Fibroblast of skin of right biceps (primary cell): ENCODE results near the gene PLXNA2.

Experiments
- DNase-seq: peaks from one replicate; pipeline ENCODE4 v3.0.0-alpha.2; 2013

PLXNA2 gene

DNA sequence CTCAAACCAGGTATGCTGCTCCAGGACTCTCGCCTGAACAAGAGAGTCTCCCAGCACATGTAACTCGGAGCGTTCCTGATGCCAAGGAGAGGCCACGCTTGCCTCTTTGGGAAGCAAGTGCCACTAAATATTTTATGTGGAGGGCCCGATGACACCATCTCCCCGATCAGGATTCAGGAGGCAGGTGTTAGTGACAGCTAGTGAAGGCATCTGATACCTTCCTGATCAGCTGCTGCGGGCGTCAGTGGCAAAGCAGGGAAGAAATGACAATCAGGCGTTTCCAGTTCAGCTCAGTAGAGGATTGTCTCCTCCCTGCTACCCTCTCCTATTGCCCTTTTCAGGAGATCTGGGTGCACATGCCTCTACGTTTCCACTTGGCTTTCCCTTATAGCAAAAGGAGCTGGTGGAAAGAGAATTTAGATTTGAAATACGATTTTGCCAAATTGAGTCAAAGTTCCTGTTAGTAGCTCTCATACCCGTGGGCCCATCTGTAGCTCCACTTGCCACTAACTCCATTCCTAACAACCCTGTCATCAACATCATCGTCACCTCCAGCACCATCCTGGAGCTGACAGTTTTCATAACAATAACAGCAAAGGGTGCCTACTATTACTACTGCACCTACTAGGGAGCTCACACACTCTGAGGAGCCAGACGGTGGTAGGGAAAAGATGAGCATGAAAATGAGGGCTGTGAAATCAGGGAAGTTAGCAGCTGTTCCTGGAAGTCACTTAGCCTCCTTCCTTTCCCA is 21.6 kb downstream of the PLXNA2 start:
- DNase-seq, result no peak

DNA sequence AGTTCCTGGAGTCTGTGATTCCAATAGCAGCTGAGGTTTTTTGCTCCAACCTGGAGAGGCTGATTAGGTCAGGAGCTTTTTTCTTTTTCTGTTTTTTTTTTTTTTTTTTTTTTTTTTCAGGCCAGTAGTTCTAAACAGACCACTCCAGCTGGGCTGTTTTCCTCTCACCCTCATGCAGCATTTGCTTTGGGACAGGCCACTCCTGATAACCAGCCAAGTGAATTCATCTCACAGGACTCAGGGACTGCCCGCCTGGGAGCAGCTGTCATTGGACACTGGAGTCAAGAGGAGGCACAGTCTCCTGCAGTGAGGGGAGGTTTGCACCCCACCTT is 22.9 kb downstream of the PLXNA2 start:
- DNase-seq, result no peak

DNA sequence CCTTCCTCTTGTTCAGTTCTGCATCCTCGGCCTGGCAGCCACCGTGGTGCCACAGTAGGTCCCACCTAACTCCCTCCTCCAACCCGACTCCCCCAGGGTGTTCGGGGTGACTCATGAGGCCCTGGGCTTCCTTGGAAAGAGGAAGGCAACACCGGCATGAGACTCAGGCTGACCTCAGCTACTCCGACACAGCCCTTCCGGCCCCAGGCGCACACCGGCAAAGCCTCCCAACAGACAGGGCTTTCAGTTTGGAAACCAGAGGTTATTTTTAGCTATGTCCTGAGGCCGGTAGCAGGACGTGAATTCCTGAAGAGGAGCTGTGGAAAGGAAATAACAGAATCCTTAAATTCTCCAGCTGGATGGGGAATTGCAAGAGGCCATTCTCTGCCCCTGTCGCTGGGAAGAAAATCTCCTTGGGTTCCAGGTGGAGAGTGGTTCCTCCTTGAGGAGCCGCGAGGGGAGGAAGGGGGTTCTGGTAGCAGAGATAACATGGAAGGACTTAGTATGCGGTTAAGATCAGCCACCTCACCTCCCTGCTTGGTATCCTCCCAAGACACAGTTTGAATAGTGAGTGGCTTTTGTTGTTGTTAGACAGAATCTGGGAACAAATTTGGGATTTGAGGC is 24.4 kb downstream of the PLXNA2 start:
- DNase-seq, result peak; percentile 75

DNA sequence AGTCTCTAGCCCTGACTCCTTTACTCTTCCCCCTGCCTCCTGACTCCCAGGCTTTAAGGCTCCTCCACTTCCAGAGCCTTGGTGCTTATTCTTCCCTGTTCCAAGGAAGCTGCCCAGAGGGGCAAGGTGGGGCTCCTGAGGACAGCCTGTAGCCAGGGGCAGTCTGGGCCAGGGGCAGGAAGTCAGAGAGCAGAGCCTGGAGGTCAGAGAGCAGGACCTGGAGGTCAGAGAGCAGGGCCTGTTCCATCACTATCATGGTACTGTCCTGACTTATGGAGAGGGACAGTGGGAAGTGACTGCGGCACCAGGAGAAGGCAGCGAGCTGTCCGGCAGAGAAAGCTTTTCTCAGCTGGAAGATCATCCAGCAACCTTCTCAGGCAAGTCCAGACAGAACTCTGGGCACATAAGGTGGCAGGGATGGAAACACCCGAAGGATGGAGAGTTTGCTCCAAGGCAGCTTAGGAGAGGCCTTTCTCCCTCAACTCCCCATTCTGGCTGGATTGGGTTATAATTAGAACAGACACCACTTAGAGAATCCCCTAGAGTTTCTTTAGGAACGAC is 25.0 kb downstream of the PLXNA2 start:
- no peak for DNase-seq

DNA sequence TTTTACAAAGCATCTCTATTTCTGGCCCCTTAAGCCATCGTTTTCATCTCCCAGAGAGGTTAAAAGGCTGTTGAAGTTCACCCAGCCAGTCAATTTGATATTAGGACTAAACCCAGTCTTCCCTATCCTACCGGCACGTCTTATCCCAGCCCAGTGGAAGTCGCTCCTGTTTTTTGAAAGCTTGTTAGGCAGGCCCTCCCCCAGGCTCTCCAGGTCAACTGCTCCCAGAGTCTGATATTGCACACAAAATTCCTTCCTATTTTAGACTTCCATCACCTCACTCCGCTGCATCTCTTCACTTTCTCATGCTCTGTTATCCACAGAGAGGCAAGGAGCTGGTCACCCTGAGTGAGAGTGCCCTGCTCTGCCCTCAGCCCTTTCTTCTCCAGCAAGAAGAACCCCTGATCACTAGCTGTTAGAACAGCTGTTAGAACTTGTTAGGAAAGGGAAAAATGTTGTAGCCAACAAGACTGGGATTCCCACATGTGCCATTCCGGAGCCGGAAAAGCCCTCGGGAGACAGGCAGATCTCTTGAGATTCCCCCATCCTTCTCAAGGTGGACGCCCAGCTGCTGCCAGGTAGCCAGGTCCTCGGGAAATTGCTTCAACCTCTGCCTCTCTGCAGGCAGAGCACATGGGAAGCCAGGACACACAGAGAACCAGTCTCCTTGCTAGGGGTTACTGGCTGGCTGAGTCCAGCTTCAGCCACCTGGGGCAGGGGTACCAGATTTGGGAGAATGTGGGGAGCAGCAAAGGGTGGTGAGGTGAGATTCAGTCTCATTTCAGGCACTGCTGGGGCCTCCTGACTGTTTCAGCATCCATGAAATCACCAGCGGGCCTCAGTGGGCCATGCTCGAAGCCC is 25.7 kb downstream of the PLXNA2 start:
- no peak for DNase-seq

DNA sequence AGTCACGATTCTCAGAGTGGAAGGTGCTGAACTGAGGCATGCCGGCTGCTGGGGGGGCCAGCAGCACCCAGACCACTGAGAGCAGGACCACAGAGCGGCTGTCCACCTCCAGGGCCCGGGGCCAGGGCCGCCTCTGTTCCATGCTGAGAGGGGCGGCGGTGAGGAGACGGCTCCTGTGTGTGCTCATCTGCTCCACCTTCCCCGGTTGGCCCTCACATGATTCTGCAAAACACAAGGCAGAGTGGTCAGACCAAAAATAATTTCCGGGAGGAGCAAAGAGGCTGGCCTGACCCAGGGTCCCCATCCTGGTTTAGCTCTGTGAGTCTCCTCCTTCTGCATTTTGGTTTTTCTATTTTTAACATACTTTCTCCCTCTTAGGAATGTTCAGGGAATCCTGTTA is 26.4 kb downstream of the PLXNA2 start:
- DNase-seq, result no peak

DNA sequence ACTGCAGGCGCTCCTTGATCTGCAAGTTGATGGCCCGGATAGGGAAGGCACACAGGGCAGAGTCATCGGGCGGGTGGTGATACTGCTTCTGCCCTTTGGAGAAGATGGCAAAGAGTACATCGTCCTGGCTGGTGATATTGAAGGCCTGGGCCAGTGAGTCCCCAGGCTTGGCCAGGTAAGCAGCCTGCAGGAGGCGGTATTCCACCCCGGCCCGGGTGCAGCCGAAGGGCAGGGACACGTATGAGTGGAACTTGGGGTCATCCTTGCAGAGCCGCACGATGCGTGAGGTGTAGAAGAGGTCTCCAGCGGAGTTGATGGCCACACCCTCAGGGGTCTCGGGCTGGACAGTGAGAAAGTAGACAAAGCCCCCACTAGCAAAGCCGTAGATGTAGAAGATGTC is 27.4 kb downstream of the PLXNA2 start:
- DNase-seq, result no peak

DNA sequence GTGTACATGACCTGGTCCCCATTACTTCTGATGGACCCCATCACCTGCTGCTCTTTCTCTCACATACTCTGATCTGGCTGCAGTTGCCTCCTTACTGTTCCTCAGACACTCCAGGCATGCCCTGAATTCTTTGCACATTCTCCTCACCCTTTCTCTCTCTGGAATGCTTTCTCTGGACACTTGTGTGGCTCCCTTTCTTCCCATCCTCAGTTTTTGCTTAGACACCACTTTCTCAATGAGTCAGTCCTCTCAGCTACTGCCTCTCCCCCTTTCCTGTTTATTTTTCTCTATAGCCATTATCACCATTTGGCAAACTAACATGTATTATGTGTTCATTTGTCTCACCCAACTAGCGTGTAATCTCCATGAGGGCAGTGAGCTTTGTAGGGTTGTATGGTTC is 28.1 kb downstream of the PLXNA2 start:
- DNase-seq, result peak; percentile 81

DNA sequence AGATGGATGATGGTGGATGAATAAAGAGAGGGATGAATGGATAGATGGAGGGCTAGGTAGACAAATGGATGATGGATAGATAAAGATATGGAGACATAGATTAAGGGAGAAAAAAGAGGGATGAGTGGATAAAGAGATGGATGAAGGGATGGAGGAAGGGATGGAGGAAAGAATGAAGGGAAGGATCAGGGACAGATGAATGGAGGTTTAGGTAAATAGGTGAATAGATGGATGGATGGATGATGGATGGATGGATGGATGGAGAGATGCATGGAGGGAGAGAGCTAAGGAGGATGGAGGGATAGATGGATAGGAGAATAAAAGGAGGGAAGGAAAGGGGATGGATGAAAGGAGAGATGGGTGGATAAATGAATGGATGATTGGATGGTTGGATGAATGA is 28.8 kb downstream of the PLXNA2 start:
- DNase-seq, result no peak

DNA sequence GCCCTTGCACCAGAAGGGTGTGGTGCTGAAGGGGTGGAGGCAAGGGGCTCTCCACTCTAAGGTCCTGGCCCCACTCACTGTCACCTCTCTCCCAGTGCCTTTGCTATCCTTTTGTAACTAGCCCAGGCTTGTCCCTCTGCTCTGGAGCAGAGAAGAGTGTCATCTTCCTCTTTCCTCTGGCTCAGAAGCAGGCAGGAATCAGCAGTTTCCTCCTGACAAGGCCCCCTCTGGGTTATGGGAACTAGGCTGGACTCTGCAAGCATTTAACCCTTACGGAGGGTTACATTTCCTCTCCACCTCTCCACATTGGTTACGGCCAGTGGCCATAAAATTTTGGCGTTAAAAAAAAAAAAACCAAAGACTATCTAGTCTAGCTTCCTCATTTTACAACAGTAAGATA is 30.4 kb downstream of the PLXNA2 start:
- no peak for DNase-seq

DNA sequence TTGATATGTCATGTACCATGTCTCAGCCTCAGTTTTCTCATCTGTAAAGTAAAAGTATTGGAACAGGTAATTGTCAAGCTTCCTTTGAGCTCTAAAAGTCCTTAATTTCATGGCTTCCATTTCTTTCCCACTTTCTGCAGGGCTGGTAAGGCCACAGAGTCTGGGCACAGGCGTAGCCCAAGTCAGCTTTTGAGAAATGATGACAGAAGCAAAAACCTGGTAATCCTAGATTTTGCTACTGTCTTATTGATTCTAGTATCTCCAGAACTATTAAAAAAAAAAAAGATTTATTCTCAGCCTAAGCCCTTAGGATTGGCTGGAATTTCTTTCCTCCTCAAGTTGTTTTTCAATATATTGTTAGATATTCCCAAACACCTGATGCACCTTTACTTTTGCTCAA is 31.3 kb downstream of the PLXNA2 start:
- no peak for DNase-seq

DNA sequence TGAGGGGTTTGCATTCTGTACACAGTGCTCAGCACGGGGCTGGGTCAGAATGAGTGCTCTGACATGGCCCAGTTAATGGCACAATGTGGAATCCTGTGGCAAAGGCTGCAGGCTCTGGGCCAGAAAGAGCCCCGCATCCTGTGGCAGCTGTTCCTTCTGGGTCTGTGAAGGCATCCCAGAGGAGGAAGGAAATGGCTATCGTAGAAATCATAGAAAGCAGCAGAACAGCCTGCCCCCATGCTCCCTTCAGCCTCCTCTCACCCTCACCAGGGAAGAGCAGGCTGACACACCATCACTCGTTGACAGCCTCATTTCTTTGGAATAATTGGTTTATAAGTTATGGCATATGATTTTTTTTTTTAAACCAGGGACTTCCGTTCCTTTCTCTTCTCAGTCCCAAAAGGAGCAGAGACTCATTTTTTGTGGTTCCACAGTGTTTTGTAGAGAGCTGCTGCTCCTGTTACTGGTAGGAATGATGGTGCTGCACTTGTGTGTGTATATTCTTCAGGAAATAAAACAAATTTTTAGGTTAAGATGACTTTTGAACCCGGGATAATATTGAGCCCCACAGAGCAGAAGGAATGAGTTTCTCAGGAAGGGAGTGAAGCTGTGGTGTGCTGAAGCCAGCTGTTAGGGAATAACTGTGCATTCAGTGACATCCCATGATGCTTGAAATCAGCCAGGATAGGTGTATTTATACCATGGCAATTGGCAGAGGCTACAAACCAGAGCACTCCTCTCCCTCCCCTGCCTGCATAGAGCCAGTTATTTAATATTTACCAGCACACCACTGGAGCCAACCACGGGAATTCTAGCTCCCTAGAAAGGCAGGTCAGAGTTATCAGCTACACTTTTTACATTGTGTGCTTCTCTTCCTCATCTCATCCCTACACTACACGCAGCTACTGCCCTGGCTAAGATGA is 32.0 kb downstream of the PLXNA2 start:
- peak; percentile 83 for DNase-seq

DNA sequence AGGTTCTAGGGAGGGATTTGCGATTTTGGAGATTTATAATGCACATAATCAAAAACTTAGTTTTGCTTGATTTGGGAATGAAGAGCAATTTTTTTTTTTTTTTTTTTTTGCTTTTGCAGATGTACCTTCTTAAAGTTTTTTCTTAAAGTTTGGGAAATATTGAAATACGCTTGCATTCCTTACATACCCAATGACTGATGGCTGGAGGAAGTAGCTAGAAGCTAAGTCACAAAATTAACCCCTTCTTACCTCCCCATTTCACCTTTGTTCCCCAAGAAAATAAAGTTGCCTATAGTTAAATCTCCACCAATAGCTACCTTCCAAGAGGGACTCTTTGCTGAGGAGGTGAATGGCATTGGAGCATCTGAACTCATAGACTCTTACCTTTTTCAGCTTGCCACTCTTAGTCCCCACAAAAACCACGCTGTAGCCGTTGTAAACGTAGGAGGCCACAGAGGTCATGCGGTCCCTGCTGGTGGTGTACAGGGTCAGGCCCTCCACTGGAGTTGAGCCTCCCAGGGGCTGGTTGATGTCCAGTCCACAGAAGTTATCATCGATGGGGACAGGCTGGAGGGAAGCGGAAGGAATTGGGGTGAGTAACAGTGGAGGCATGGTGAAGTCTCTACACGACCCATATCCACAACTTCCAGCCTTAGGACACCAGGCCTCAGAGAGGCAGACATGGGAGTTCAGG is 34.1 kb downstream of the PLXNA2 start:
- DNase-seq, result no peak

DNA sequence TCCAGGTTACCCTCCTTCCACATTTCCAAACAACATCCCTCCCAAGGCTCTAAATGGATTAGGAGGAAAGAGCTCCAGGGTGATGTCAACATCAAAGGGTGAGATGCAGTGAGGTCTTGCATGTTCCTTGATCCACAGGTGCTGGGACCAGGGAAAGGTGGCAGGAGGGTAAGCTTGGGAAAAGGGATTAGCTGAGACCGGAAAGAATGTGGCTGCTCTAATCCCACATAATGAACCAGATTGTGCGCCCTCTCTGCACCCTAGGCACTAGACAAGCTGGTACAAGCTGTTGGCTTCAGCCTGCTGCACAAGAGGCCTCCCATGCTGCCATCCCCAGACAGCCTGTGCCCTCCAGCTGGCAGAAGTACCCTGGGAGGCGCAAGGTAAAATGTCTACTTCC is 34.9 kb downstream of the PLXNA2 start:
- no peak for DNase-seq

DNA sequence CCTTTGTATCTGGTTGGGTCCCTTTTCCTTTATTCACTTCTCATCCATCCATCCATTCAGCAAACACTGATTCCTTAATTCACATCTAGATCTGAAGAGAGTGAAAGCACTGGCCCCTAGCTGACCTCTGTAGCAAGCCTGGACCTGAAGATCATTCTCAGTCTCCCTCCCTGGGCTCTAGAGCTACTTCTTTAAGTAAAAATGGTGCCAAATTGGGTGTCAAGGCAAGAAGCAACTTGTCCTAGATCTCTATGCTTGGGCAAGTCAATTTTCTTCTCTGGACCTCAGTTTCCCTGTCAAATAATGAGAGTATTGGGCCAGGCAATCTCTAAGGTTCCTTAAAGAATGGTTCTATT is 36.1 kb downstream of the PLXNA2 start:
- DNase-seq, result no peak

DNA sequence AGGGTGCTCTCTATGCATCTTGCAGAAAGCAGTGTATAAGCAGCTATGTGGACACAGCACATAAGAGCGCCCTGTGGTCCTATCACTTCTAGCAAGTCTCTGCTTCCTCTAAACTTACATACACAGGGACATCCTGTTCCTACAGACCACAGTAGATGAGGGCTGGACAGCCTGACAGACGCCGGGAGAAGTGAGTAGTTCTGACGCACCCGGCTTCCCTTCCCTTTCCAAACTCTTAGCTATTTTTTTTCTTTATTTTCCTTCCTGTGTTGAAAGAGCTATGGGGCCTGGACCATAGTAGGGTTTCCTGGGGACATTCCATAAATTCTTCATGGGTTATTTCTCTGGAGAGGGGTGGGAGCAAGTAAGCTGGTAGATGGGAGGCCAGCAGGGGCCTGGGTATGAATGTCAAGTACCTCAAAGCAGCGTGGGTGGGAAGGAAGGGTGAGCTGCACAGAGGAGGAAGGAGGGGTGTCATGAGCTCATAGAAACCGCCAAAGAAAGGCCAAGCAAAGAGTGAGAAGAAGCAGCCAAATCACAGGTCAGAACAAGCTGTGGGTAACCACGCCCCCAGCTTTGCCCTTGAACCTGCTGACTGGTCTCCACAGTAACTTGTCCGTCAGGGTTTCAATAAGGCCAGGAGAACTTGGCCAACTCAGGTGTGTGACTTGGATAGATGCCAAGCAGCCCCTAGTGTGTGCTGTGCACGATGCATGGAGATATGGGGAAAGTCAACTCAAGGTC is 36.6 kb downstream of the PLXNA2 start:
- DNase-seq, result peak; percentile 98

DNA sequence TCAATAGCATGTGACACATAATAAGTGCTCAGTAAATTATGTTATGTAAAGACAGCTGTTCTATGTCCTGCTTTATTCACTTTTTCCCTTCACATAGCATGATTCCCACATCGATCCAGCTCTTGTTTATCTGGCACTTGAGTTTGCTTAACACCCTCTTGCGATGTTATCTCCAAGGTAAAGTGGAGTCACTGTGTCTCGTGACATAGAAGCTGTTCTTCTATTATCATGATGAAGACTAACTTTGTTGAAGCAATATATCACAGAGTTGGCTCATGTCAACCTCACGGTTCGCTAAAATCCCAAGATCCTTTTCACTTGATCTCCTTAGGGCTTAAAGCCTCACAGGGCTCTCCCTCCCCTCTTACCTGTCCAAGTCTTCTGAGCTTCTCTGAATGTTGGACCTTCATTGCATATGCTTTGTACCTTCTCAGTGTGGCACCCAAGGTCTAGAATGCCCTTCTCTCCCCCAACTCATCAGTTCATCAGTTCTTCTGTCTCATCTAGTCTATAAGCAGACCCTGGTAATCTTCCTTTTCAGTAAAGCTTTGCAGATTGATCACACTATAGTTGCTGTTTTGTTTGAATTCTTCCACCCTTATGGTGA is 38.0 kb downstream of the PLXNA2 start:
- no peak for DNase-seq

DNA sequence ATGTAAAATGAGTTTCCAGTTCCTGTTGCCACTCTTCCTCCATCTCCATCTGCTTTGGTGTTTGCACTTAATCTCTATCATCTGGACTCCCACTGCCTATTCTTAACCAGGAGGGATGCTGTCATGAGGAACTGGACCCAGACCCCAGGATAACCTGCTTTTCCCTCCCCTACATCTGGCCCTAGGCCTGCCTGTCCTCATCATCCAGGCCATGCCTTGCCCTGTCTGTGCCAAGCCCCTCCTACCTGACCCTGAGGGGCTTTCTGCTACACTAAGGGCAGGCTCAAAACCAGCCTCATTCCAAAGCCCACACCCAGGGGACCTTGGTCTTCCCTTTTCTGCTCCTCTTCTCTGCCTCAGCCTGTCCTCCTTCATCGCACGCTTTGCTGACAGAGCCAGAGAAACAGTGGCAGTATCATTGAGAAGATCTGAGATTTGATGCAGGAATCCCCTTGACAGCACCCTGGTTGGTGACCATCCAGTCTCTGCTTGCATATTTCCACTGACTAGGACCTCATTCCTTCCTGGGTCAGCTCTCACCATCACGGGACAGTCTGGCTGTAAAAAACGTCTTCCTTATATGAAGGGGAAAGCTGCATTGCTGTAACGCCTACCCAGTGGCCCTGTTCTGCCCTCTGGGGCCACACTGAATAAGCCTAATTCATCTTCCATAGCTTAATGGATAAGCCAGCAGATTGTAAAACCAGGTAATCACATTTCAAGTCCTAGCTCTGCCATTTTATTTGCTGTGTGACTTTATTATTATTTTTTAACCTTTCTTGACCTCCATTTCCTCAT is 38.8 kb downstream of the PLXNA2 start:
- no peak for DNase-seq

DNA sequence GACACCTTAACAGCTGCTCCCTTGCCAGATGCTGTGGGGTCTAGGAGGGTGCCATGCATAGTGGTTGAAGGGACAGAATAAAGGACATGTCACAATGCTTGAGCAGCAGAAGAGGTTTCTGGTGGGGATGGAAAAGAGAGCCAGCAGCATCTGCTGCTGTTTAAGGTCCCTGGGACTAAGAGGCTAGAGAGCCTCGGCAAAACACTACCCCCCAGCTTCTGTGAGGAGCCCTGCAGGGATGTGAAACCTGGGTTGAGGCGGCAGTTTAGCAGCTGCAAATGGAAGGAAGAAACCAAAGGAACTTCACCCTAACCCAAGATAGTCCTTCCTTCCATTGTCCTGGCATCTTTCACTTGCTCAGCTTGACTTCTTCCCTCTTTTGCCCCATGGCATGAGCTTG is 39.4 kb downstream of the PLXNA2 start:
- no peak for DNase-seq
